ENCODE results near the gene C1orf52. TPM values are rescaled to one million over a fixed set of nuclear protein-coding genes. Genes with fewer than 3 reads are reported as not detected.

Gene C1orf52
- total RNA-seq, 1 donor from 2014 or later: 53.7 TPM

DNA sequence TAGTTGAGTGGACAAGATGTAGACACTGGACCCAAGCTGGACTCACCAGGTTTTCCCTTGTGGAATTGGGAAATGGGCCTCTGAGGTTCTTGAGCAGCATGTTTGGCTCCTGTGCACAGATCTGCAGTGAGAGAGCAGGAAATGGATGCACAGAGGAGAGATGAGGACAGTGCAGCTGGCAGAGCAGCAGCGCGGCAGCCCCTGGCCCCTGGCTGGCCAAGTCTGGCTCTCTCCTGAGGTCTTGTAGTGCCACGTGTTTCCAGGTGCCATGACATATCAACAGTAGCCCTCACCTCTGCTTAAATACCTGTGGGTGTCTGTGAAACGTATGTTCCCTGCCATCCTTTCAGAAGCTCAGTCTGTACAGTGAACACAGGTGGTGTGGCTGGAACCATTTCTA is 36.2 kb upstream of the C1orf52 start:
- Mint-ChIP-seq H3K36me3 (ENCODE audit: unreplicated experiment) (no peaks in the 10 kb centered on the region), H3K4me3 (ENCODE audit: unreplicated experiment) (no peak overlapping the region), H3K27ac (ENCODE audit: unreplicated experiment) (no peak overlapping the region), H3K27me3 (ENCODE audit: unreplicated experiment) (no peaks in the 10 kb centered on the region), H3K9me3 (ENCODE audit: unreplicated experiment) (no peaks in the 10 kb centered on the region), H3K4me1 (ENCODE audit: low read depth, unreplicated experiment) (peaks cover 3% of the 10 kb centered on the region)
- DNase-seq: no peak
- TF ChIP-seq, protein P1, sequence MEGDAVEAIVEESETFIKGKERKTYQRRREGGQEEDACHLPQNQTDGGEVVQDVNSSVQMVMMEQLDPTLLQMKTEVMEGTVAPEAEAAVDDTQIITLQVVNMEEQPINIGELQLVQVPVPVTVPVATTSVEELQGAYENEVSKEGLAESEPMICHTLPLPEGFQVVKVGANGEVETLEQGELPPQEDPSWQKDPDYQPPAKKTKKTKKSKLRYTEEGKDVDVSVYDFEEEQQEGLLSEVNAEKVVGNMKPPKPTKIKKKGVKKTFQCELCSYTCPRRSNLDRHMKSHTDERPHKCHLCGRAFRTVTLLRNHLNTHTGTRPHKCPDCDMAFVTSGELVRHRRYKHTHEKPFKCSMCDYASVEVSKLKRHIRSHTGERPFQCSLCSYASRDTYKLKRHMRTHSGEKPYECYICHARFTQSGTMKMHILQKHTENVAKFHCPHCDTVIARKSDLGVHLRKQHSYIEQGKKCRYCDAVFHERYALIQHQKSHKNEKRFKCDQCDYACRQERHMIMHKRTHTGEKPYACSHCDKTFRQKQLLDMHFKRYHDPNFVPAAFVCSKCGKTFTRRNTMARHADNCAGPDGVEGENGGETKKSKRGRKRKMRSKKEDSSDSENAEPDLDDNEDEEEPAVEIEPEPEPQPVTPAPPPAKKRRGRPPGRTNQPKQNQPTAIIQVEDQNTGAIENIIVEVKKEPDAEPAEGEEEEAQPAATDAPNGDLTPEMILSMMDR (IDR thresholded peaks at IDR 0.05; ENCODE audit: partially characterized antibody, unreplicated experiment): no peak

DNA sequence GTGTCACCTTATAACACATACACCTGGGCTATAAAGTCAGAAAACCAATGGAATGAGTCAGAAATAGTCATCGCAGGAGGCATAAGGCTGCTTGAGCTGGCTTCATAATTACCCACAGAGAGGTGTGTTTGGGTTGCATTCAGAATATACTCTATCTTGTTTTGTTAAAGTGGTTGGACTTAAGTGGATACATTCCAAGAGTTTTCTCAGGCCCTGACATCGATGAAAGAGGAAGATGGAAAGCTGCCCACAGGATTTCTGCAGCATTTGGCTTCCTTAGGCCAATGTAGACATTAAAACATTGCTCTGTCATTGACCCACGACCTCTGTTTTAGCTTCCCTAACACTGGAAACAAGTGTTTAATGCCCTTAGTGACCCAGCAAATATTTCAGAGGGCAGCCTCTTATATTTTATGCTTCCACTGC is 35.6 kb upstream of the C1orf52 start:
- TF ChIP-seq, protein P1 (IDR thresholded peaks at IDR 0.05; ENCODE audit: partially characterized antibody, unreplicated experiment): no peak
- H3K36me3 Mint-ChIP-seq (ENCODE audit: unreplicated experiment): no peaks in the 10 kb centered on the region
- H3K4me1 Mint-ChIP-seq (ENCODE audit: low read depth, unreplicated experiment): peaks cover 3% of the 10 kb centered on the region
- H3K4me3 Mint-ChIP-seq (ENCODE audit: unreplicated experiment): no peak overlapping the region
- no peak for DNase-seq
- no peaks in the 10 kb centered on the region for H3K27me3 Mint-ChIP-seq (ENCODE audit: unreplicated experiment)
- no peaks in the 10 kb centered on the region for H3K9me3 Mint-ChIP-seq (ENCODE audit: unreplicated experiment)
- H3K27ac Mint-ChIP-seq (ENCODE audit: unreplicated experiment): no peak overlapping the region

DNA sequence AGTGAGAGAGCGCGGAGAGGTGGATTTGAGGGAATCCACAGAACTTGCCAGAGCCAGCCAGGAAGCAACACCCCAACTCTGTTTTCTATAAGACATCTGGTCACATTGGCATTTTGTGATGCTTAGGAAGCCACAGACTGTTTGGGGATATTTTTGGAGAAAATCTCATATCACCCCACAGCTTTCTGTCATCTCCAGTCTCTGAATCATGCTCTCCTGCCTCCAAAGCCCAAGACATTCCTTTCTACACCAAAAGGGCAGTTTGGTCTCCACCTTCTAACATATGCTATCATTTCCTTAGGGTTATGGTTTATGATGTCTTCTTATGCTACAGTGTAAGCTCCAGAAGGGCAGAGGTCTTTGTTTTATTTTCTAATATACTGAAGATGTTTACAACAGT is 31.4 kb upstream of the C1orf52 start:
- no peak overlapping the region for H3K27ac Mint-ChIP-seq (ENCODE audit: unreplicated experiment)
- H3K4me1 Mint-ChIP-seq (ENCODE audit: low read depth, unreplicated experiment): no peaks in the 10 kb centered on the region
- no peak for DNase-seq
- no peaks in the 10 kb centered on the region for H3K9me3 Mint-ChIP-seq (ENCODE audit: unreplicated experiment)
- H3K36me3 Mint-ChIP-seq (ENCODE audit: unreplicated experiment): no peaks in the 10 kb centered on the region
- peaks cover 2% of the 10 kb centered on the region for H3K27me3 Mint-ChIP-seq (ENCODE audit: unreplicated experiment)
- TF ChIP-seq, protein P1 (IDR thresholded peaks at IDR 0.05; ENCODE audit: partially characterized antibody, unreplicated experiment): no peak
- no peak overlapping the region for H3K4me3 Mint-ChIP-seq (ENCODE audit: unreplicated experiment)

DNA sequence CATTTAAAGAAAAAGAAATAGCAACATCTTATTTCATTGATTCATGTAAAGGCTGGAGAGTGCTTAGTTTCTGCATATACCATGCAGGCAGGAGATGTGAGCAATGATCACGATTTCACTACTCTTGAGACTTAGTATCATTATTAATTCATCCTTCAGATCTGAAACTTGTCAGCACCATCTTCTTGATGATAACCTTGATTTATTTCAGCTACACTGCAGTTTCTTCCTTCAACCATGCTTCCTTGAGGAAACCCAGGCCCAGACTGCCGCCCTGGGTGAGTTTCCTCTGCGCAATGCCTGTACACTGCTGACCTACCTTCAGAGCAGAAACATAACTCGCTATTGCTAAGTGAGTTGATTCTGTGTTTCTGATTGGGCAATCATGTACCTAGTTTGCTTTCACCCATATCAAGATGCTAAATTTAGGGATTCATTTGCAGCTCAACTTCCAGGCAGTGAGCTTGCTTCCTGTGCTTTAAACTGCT is 30.4 kb upstream of the C1orf52 start:
- H3K27me3 Mint-ChIP-seq (ENCODE audit: unreplicated experiment): peaks cover 2% of the 10 kb centered on the region
- no peaks in the 10 kb centered on the region for H3K9me3 Mint-ChIP-seq (ENCODE audit: unreplicated experiment)
- H3K27ac Mint-ChIP-seq (ENCODE audit: unreplicated experiment): no peak overlapping the region
- DNase-seq: no peak
- H3K4me1 Mint-ChIP-seq (ENCODE audit: low read depth, unreplicated experiment): no peaks in the 10 kb centered on the region
- H3K36me3 Mint-ChIP-seq (ENCODE audit: unreplicated experiment): no peaks in the 10 kb centered on the region
- no peak overlapping the region for H3K4me3 Mint-ChIP-seq (ENCODE audit: unreplicated experiment)
- TF ChIP-seq, protein P1 (IDR thresholded peaks at IDR 0.05; ENCODE audit: partially characterized antibody, unreplicated experiment): no peak

DNA sequence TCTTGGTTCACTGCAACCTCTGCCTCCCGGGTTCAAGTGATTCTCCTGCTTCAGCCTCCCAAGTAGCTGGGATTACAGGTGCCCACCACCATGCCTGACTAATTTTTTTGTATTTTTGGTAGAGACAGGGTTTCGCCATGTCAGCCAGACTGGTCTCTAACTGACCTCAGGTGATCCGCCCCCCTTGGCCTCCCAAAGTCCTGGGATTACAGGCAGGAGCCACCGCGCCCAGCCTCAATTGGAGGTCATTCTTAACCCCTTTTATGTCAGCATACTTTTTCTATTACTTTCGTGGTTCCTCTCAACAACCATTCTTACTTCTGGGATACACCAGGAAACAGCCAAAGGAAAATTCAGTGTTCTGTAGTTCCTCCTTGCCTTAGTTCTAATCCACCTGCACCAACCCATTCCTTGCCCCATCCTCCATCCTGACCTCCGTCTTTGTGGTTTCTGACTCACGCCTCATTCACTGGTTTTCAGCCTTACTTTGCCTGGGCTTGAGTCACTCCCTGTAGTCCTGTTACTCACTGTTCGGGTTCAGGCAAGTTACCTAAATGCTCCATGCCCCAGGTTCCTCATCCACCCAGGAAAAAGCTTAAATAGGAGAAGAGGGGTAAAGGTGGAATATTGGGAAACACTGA is 29.9 kb upstream of the C1orf52 start:
- Mint-ChIP-seq H3K4me3 (ENCODE audit: unreplicated experiment) (no peak overlapping the region), H3K36me3 (ENCODE audit: unreplicated experiment) (no peaks in the 10 kb centered on the region), H3K27ac (ENCODE audit: unreplicated experiment) (no peak overlapping the region), H3K9me3 (ENCODE audit: unreplicated experiment) (peaks cover 2% of the 10 kb centered on the region), H3K27me3 (ENCODE audit: unreplicated experiment) (peaks cover 2% of the 10 kb centered on the region), H3K4me1 (ENCODE audit: low read depth, unreplicated experiment) (no peaks in the 10 kb centered on the region)
- TF ChIP-seq, protein P1 (IDR thresholded peaks at IDR 0.05; ENCODE audit: partially characterized antibody, unreplicated experiment): no peak
- DNase-seq: no peak
